Endometrial microvascular endothelial cells (primary cell): Measurements from ENCODE around the gene KSR2. TPM values are rescaled to one million over a fixed set of nuclear protein-coding genes. Genes with fewer than 3 reads are reported as not detected.
"Not testable (repeated sequence)": the region's sequence is repeated elsewhere in the genome, so short reads cannot be mapped to it uniquely, and the experiment has no call there.

Source experiments
- in situ Hi-C: cut with HindIII; loops from 2 replicates; pipeline ENCODE4 v1.10.0; 2017; ENCODE audit warnings: low sequenced_read_pairs, low pct_unique_long_range_greater_than_20kb; ENCODE audit errors: inconsistent ontology term
- total RNA-seq: library from RNA; depleted of rRNA; stranded (reverse); fragments of >200 nt; gene quantifications from one replicate; pipeline ENCODE4 v1.2.3, GENCODE V29; 2015; ENCODE audit errors: inconsistent ontology term

The KSR2 gene
- total RNA-seq, 1 donor from 2014 or later, result 5.0 TPM

- in situ Hi-C loops, result no loop called here
Observed at GRCh38 chr12:117869551-117869950, 99.2 kb downstream of the KSR2 start.

GRCh38 chr12:117867348-117867747 is 101.4 kb downstream of the KSR2 start:
- in situ Hi-C loops, result no loop called here

- in situ Hi-C loops, result no loop called here
Observed at GRCh38 chr12:117865505-117865904, 103.3 kb downstream of the KSR2 start.

- in situ Hi-C loops, result no loop called here
Observed at GRCh38 chr12:117863002-117863709, 105.6 kb downstream of the KSR2 start.

GRCh38 chr12:117861691-117862090 is 107.1 kb downstream of the KSR2 start:
- in situ Hi-C loops, result no loop called here

- in situ Hi-C loops, result not testable (repeated sequence)
Observed at GRCh38 chr12:117860787-117861290, 108.0 kb downstream of the KSR2 start.

- in situ Hi-C loops, result no loop called here
Observed at GRCh38 chr12:117860111-117860510, 108.7 kb downstream of the KSR2 start.

GRCh38 chr12:117857632-117858612 is 110.9 kb downstream of the KSR2 start:
- in situ Hi-C loops, result no loop called here

GRCh38 chr12:117857139-117857538 is 111.7 kb downstream of the KSR2 start:
- in situ Hi-C loops, result not testable (repeated sequence)

- in situ Hi-C loops, result no loop called here
Observed at GRCh38 chr12:117855165-117855564, 113.6 kb downstream of the KSR2 start.

GRCh38 chr12:117854339-117855012 is 114.3 kb downstream of the KSR2 start:
- in situ Hi-C loops, result no loop called here

- in situ Hi-C loops, result no loop called here
Observed at GRCh38 chr12:117853600-117853999, 115.2 kb downstream of the KSR2 start.

- in situ Hi-C loops, result no loop called here
Observed at GRCh38 chr12:117850048-117850447, 118.7 kb downstream of the KSR2 start.

GRCh38 chr12:117847371-117847770 is 121.4 kb downstream of the KSR2 start:
- in situ Hi-C loops, result no loop called here

- in situ Hi-C loops, result no loop called here
Observed at GRCh38 chr12:117845271-117845904, 123.4 kb downstream of the KSR2 start.

- in situ Hi-C loops, result no loop called here
Observed at GRCh38 chr12:117844114-117844830, 124.5 kb downstream of the KSR2 start.

GRCh38 chr12:117842630-117843029 is 126.2 kb downstream of the KSR2 start:
- in situ Hi-C loops, result no loop called here

GRCh38 chr12:117842220-117842619 is 126.6 kb downstream of the KSR2 start:
- in situ Hi-C loops, result no loop called here
